ENCODE data around the gene NPAT.

GRCh38 chr11:108235192-108235591 is 12.8 kb upstream of the NPAT start:
- TF ChIP-seq CTCF (IDR thresholded peaks at IDR 0.05) (no peak), POLR2A (IDR thresholded peaks at IDR 0.05) (no peak)

Measured in heart left ventricle (tissue), 13 donors.